ENCODE measurements around the gene EXOC6B.

EXOC6B gene

DNA sequence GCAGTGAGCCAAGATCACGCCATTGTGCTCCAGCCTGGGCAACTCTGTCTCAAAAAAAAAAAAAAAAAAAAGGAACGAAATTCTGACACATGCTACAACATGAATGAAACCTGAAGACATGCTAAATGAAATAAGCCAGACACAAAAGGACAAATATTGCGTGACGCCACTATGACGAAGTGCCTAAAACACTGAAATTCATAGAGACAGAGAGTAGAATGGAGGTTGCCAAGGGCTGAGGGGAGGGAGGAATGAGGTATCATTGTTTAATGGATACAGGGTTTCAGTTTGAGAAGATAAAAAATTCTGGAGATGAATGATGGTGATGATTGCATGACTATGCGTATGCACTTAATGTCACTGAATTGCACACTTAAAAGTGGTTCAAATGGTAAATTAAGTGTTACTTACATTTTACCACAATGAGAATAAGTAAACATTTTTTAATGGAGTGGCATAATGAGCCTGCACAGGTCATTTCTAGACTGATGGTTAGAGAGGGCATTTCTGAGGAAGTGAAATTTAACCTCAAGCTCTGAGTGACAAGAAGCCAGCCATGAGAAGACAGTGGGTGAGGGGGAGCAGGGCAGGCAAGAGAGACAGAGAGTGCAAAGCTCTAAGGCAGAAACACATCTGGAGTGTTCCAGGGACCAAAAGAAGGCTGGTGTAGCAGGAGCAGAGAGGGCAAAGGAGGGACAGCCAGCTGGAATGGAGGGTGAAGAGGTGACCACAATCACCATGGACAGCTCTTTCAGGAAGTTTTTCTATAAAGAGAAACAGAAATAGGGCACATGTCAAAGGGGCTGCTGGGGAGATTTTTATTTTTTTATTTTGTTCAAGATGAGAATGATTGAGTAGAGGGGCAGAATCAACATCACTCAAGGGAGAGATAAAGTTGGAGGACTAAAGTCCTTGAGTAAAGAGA is 20.6 kb upstream of the EXOC6B start:
- no peaks in the 10 kb centered on the region for H3K27me3 ChIP-seq (ENCODE audit: control insufficient read depth, insufficient read depth, low read length)

DNA sequence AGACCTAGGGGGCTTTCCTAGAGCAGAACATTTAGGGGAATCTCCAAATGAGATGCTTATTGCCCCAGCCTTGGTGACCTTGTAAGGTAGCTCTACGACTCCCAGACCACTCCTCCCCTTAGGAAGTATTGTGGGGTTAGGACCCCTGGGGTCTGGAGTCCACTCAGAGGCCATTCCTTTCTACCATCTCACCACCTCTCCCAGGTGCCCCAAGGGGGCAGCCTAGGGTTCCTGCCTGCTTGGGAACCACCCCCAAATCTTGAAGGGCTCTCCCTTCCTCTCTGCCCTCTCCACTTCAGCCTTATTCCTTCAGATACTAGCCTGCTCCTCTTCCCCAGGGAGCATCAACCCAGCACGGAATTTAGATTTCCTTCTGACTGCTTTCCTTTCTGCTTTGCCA is 17.5 kb upstream of the EXOC6B start:
- Histone ChIP-seq H3K27me3 (ENCODE audit: control insufficient read depth, insufficient read depth, low read length) (no peaks in the 10 kb centered on the region), H3K4me1 (ENCODE audit: control insufficient read depth, low read depth, low read length) (no peaks in the 10 kb centered on the region), H3K36me3 (ENCODE audit: control insufficient read depth, low read depth, low read length) (no peaks in the 10 kb centered on the region), H3K9ac (ENCODE audit: low read length) (no peak overlapping the region), H3K27ac (ENCODE audit: low read length) (no peak overlapping the region), H3K4me3 (ENCODE audit: low read length) (no peak overlapping the region), H3K9me3 (ENCODE audit: control insufficient read depth, low read depth, low read length) (no peaks in the 10 kb centered on the region)

More for the DNA sequence above, 20.6 kb upstream of the EXOC6B start:
- Histone ChIP-seq H3K4me1 (ENCODE audit: control insufficient read depth, low read depth, low read length) (no peaks in the 10 kb centered on the region), H3K27ac (ENCODE audit: low read length) (no peak overlapping the region), H3K9me3 (ENCODE audit: control insufficient read depth, low read depth, low read length) (no peaks in the 10 kb centered on the region), H3K36me3 (ENCODE audit: control insufficient read depth, low read depth, low read length) (no peaks in the 10 kb centered on the region), H3K9ac (ENCODE audit: low read length) (no peak overlapping the region), H3K4me3 (ENCODE audit: low read length) (no peak overlapping the region)

DNA sequence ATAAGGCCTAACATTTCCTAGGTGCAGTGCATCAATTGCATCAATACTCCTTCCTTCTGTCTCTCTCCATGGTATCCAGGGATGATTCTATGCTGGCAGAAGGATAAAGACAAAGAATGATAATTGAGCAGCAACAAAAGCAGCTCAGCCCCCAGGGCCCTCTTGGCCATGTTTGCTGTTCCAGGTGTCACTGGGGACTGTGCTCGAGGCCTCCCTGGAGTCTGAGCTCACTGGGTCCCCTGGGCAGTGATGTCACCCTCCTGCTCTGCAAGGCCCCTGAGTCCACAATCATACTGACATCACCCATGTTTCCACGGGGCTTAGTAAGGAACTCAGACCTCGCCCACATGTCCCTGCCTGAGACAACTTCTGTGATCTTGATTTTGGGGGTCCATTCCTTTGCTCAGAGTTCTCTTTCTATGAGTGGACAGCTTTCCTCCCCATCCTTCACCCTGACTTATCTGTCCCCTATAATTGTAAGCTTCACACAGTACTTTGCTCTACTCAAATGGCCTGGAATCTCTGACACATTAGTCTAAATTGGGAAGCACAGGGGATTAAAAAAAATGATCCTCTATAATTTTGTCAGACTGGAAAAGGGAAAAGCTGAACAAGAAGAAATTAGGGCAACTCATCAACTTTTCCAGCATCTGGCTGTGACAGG is 15.8 kb upstream of the EXOC6B start:
- H3K9me3 ChIP-seq (ENCODE audit: control insufficient read depth, low read depth, low read length) = no peaks in the 10 kb centered on the region
- no peaks in the 10 kb centered on the region for H3K36me3 ChIP-seq (ENCODE audit: control insufficient read depth, low read depth, low read length)
- no peak overlapping the region for H3K27ac ChIP-seq (ENCODE audit: low read length)
- no peak overlapping the region for H3K4me3 ChIP-seq (ENCODE audit: low read length)
- H3K4me1 ChIP-seq (ENCODE audit: control insufficient read depth, low read depth, low read length) = no peaks in the 10 kb centered on the region
- no peaks in the 10 kb centered on the region for H3K27me3 ChIP-seq (ENCODE audit: control insufficient read depth, insufficient read depth, low read length)
- H3K9ac ChIP-seq (ENCODE audit: low read length) = no peak overlapping the region

DNA sequence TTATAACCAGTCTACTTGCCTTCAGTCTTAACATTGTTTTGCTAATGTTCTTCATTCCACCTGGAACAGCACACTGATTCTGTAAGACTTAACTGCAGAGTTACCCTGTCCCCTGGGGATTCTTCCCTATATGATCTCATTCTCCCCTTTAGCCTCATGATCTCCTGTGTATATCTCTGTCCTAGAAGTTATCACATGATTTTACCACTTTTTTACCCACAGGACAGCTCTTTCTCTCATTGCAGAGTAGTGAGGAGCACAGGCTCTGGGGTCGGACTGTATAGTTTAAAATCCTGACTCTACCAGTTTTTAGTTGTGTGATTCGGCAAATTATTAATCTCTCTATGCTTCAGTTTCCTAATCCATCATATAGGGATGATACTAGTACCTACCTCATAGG is 14.2 kb upstream of the EXOC6B start:
- no peak overlapping the region for H3K27ac ChIP-seq (ENCODE audit: low read length)
- no peaks in the 10 kb centered on the region for H3K4me1 ChIP-seq (ENCODE audit: control insufficient read depth, low read depth, low read length)
- H3K27me3 ChIP-seq (ENCODE audit: control insufficient read depth, insufficient read depth, low read length) = no peaks in the 10 kb centered on the region
- H3K9ac ChIP-seq (ENCODE audit: low read length) = no peak overlapping the region
- no peaks in the 10 kb centered on the region for H3K9me3 ChIP-seq (ENCODE audit: control insufficient read depth, low read depth, low read length)
- H3K36me3 ChIP-seq (ENCODE audit: control insufficient read depth, low read depth, low read length) = no peaks in the 10 kb centered on the region
- no peak overlapping the region for H3K4me3 ChIP-seq (ENCODE audit: low read length)

DNA sequence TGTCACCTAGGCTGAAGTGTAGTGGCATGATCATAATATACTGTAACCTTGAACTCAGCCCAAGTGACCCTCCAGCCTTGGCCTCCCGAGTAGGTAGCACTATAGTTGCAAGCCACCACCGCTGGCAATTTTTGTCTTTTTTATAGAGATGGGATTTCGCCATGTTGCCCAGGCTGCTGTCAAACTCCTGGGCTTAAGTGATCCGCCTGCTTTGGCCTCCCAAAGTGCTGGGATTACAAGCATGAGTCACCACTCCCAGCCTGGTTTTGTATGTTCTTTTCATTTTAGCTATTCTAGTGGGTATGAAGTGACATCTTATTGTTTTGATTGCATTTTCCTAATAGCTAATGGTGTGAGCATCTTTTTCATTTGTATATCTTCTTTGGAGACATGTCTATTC is 11.3 kb upstream of the EXOC6B start:
- no peaks in the 10 kb centered on the region for H3K36me3 ChIP-seq (ENCODE audit: control insufficient read depth, low read depth, low read length)
- no peak overlapping the region for H3K9ac ChIP-seq (ENCODE audit: low read length)
- H3K4me3 ChIP-seq (ENCODE audit: low read length) = no peak overlapping the region
- no peak overlapping the region for H3K27ac ChIP-seq (ENCODE audit: low read length)
- H3K4me1 ChIP-seq (ENCODE audit: control insufficient read depth, low read depth, low read length) = no peaks in the 10 kb centered on the region
- H3K9me3 ChIP-seq (ENCODE audit: control insufficient read depth, low read depth, low read length) = no peaks in the 10 kb centered on the region
- no peaks in the 10 kb centered on the region for H3K27me3 ChIP-seq (ENCODE audit: control insufficient read depth, insufficient read depth, low read length)

DNA sequence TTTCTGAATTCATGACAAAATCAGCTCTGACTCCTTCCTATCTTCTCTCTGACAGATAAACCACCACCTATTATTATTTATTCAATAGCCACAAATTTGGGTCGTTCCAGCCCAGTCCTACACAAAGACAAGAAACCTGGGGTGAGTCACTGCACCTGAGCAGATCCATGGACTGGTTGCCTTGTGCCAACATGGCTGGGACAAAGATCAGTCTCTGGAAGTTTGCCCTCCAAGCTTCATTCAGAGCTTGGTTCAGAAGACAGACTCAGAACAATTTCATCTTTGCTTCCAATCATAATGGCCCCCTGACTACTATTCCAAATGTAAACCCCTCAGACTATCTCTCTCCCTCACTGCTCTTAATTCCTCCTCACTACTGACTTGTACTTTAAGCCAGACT is 9.6 kb upstream of the EXOC6B start:
- Histone ChIP-seq H3K9me3 (ENCODE audit: control insufficient read depth, low read depth, low read length) (no peaks in the 10 kb centered on the region), H3K27me3 (ENCODE audit: control insufficient read depth, insufficient read depth, low read length) (no peaks in the 10 kb centered on the region), H3K4me3 (ENCODE audit: low read length) (no peak overlapping the region), H3K9ac (ENCODE audit: low read length) (no peak overlapping the region), H3K36me3 (ENCODE audit: control insufficient read depth, low read depth, low read length) (no peaks in the 10 kb centered on the region), H3K27ac (ENCODE audit: low read length) (no peak overlapping the region), H3K4me1 (ENCODE audit: control insufficient read depth, low read depth, low read length) (no peaks in the 10 kb centered on the region)

DNA sequence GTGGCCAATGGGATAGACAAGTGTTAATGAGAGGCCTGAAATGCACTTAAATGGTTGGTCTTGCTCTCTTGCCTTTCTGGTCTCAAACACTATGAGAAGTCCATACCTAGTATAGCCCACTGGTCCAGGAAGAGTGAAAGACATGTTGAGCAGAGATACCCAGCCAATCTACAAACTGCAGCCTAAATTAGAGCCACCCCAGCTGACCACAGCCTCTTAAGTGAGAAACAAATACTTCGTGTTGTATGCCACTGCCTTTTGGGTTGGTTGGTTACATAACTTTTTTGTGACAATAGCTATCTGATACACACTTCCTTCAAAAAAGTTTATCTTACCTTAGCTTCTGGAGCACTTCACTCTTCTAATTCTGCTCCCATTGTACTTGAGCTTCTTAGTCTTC is 8.8 kb upstream of the EXOC6B start:
- Histone ChIP-seq H3K4me1 (ENCODE audit: control insufficient read depth, low read depth, low read length) (no peaks in the 10 kb centered on the region), H3K36me3 (ENCODE audit: control insufficient read depth, low read depth, low read length) (no peaks in the 10 kb centered on the region), H3K4me3 (ENCODE audit: low read length) (no peak overlapping the region), H3K9ac (ENCODE audit: low read length) (no peak overlapping the region), H3K27me3 (ENCODE audit: control insufficient read depth, insufficient read depth, low read length) (no peaks in the 10 kb centered on the region), H3K27ac (ENCODE audit: low read length) (no peak overlapping the region), H3K9me3 (ENCODE audit: control insufficient read depth, low read depth, low read length) (no peaks in the 10 kb centered on the region)

DNA sequence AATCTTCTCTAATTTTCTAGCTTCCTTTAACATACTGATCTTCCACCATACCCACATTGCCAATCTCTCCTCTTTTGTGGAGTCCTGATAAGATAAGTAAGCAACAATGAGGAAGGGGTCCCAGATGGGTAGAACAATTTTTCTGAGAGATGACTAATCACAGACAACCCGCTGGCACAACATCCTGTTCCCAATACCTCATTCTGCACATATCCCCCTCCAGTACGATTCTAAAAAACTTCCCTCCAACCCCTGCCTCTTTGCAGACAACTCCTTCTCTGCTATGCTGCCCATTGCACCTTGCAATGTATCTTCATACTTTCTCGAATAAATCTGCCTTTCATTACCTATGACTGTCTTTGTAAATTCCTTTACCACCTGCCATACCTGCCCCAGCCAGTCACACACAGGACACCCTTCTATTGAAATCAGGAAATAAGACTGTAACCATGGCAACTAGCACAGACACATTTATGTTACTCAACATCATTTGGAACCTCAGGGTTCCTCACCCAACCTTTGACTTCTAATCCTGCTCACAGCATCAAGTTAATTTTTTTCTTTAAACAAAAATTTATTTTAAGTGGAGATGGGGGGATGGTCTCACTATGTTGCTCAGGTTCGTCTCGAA is 7.4 kb upstream of the EXOC6B start:
- Histone ChIP-seq H3K4me1 (ENCODE audit: control insufficient read depth, low read depth, low read length) (no peaks in the 10 kb centered on the region), H3K4me3 (ENCODE audit: low read length) (no peak overlapping the region), H3K27ac (ENCODE audit: low read length) (no peak overlapping the region), H3K9ac (ENCODE audit: low read length) (no peak overlapping the region), H3K27me3 (ENCODE audit: control insufficient read depth, insufficient read depth, low read length) (no peaks in the 10 kb centered on the region), H3K36me3 (ENCODE audit: control insufficient read depth, low read depth, low read length) (no peaks in the 10 kb centered on the region), H3K9me3 (ENCODE audit: control insufficient read depth, low read depth, low read length) (no peaks in the 10 kb centered on the region)

DNA sequence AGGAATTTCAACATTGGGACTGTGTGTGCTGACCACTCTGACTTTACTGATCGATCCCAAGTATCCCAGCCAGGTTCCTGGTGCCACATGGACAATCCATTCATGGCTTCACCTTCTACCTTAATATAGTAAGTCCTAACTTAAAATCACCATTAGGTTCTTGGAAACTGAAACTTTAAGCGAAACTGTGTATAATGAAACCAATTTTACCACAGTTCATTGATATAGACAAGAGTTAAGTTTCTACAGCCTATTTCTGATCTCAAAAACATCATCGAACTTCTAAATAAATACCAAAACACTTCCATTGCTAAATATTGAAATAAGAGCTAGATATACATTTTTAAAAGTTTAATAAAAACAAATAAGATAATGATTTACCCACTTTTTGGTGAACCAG is 4.4 kb upstream of the EXOC6B start:
- H3K9ac ChIP-seq (ENCODE audit: low read length) = no peak overlapping the region
- H3K36me3 ChIP-seq (ENCODE audit: control insufficient read depth, low read depth, low read length) = no peaks in the 10 kb centered on the region
- no peaks in the 10 kb centered on the region for H3K9me3 ChIP-seq (ENCODE audit: control insufficient read depth, low read depth, low read length)
- H3K4me1 ChIP-seq (ENCODE audit: control insufficient read depth, low read depth, low read length) = no peaks in the 10 kb centered on the region
- H3K4me3 ChIP-seq (ENCODE audit: low read length) = no peak overlapping the region
- H3K27ac ChIP-seq (ENCODE audit: low read length) = no peak overlapping the region
- H3K27me3 ChIP-seq (ENCODE audit: control insufficient read depth, insufficient read depth, low read length) = no peaks in the 10 kb centered on the region

DNA sequence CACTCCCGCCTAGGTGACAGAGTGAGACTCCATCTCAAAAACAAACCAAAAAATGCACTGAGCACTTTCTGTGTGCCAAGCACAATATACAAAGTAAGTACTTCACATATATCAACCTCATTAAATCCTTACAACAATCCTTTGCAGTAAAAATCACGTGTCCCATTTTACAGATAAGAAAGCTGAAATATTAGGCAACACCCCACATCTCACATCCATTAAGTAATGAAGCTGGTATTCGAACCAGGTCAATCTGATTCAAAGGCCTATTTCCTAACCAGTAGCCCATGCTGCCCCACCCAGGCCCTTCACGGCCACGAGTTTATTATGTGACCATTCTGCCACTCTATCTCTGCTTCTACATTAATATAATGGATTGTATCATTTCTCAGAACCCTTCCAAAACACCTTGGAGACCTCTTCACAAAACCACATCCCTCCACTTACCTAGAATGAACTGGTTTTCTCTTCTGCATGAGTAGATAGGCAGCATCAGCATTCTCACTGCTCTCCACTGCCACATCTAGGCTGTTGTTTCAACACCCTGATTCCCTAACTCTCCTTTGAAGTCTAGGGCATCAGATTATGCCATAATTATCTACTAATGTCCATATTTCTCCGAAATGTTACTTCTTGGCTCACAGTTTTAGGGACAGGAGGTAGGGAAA is 3.1 kb upstream of the EXOC6B start:
- Histone ChIP-seq H3K4me1 (ENCODE audit: control insufficient read depth, low read depth, low read length) (peaks cover 5% of the 10 kb centered on the region), H3K9me3 (ENCODE audit: control insufficient read depth, low read depth, low read length) (no peaks in the 10 kb centered on the region), H3K27ac (ENCODE audit: low read length) (no peak overlapping the region), H3K27me3 (ENCODE audit: control insufficient read depth, insufficient read depth, low read length) (no peaks in the 10 kb centered on the region), H3K4me3 (ENCODE audit: low read length) (no peak overlapping the region), H3K9ac (ENCODE audit: low read length) (no peak overlapping the region), H3K36me3 (ENCODE audit: control insufficient read depth, low read depth, low read length) (no peaks in the 10 kb centered on the region)

DNA sequence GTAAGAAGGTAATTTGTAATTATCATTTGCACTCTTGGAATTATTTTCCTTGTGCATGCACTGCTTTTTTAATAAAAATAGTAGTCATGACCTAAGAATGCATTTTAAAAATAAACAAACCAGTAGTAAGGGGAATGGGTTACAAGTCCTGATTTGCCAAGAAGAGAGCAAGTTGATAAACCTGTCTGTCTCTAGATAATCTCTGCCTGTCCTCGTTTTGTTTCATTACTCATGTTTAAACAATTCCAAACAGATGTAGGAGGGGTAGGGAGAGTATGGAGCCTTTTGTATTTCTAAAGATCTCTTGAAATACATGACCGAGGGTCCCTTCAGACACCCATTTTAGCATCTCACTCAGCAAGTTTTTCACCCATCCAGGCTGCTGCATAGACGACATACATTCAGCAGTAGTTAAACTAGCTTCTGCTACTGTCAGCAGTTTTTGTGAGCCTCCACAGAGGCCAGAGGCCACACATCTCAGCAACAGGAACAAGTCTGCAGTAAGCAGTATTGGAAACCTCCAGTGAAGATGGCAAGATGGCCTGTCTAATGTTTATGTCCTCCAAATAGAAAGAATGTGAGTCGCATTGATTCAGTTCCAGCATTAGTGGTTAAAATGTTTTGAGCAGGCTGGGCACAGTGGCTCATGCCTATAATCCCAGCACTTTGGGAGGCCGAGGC is 2.3 kb upstream of the EXOC6B start:
- Histone ChIP-seq H3K9me3 (ENCODE audit: control insufficient read depth, low read depth, low read length) (no peaks in the 10 kb centered on the region), H3K9ac (ENCODE audit: low read length) (no peak overlapping the region), H3K4me3 (ENCODE audit: low read length) (no peak overlapping the region), H3K27me3 (ENCODE audit: control insufficient read depth, insufficient read depth, low read length) (no peaks in the 10 kb centered on the region), H3K27ac (ENCODE audit: low read length) (no peak overlapping the region), H3K4me1 (ENCODE audit: control insufficient read depth, low read depth, low read length) (peaks cover 5% of the 10 kb centered on the region), H3K36me3 (ENCODE audit: control insufficient read depth, low read depth, low read length) (no peaks in the 10 kb centered on the region)
